HG03460 (cell line): ENCODE measurements around the gene SIGLEC14.

Experiments used
- ATAC-seq: cut with Tn5 transposase; IDR thresholded peaks from one replicate; pipeline ENCODE4 v1.9.1; 2021; ENCODE audit not compliant: unreplicated experiment

SIGLEC14 gene

DNA sequence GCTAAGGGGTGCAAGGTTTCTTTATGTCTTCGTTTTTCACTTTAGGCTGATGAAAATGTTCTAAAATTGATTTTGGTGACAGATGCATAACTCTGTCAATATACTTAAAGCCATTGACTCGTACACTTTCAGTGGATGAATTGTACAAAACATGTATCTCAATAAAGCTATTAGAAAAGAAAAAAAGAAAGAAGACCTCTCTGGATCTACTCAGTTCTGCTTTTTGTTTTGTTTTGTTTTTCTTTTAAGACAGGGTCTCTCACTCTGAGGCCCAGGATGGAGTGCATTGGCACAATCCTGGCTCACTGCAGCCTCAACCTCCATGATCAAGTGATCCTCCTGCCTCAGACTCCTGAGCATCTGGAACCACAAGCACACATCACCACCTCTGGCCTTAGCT lies 19.9 kb downstream of the SIGLEC14 start:
- ATAC-seq: no peak

DNA sequence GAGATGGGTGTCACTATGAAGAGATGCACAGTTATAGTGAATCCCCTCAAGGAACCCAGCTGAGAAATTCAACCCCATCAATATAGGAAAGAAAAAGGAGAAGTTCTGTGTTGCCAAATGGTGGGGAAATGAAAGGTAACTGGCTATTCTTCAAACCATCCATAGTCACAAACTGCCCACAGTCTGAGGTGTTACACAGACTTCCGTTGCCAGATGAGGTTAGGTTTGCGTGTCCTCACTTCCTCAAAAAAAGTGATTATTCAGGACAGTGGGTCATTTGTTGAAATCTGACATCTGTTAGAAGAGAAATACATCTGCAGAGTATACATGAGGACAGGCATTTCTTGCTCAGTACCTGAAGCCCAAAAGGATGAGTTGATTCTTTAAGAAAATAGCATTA lies 25.4 kb downstream of the SIGLEC14 start:
- no peak for ATAC-seq

DNA sequence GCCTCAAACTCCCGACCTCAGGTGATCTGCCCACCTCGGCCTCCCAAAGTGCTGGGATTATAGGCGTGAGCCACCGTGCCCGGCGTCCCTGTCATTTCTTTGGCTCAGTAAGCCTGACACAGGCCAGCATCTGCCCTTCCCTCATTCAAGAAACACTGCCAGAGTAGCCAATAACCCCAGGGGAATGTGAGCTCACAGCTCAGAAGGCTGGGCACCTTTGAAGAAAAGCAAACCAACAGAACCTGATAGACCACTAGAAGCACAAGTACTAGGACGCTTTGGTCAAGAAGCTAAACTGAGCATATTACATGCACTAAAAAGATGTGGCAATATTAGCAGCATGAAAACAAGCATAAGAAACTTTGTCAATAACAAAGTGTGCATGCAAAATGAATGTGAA lies 30.6 kb downstream of the SIGLEC14 start:
- no peak for ATAC-seq

DNA sequence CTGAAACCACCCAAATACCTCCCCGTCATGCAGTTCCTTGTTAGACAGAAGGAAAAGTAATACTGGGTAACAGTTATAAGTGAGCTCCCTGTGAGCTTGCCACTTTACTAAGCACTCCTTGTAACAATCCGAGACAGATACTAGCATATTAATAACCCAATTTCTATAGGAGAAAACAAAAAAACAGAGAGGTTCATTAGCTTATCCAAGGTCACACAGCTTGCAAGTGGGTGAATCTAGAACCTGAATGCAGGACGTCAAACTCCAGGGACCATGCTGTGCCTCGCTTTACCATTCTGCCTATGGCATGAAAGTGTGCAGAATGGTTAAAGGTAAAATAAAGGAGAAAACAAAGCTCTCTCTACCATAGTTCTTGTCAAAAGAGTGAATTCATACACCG lies 31.8 kb downstream of the SIGLEC14 start:
- no peak for ATAC-seq

DNA sequence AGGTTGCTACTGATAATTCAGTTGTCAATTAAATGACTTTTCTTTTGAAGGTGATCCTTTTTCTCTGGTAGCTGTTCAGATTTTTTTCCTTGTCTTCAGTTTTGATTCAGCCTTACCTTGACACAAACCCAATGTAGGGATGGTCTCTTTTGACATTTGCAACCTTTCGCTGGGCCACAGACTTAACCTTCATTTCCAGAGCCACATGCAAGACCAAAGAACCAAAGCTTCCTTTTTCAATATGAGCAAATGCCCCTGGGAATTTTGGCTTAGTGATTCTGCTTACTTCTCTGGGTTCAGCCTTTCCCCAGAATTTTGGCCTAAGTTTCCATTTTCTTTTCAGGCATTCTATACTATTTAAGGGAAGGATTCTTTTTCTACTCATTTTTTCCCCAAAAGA lies 36.0 kb downstream of the SIGLEC14 start:
- no peak for ATAC-seq

DNA sequence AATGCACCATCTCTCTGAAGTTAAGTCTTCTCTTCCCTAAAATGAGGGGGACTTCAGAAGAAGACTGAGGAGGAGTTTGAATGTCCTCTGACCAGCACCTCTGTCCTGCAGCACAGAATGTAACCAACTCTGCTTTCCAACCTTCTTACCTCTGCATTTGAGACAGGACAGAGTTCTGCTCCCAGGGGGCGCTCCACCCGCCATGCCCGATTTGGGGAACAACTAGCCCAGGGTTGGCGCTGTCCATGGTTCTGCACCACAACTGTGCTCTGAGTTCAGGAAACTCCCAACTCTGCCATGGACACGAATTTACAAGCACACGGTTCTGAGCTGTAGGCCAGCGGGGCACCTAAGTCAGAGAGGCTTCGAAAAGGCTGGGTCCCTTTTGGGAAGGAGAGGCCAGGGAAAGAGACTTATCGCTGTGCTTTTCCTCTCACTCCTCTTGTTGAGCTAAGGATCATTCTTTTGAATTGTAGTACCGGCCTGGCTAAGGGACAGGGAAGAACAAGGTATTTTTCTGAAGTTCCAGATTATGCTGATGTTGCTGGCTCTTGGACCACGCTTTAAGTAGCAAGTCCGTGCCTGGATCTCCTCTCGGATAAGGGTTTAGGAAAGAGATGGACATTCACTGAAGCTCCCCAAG lies 38.6 kb downstream of the SIGLEC14 start:
- ATAC-seq: no peak

DNA sequence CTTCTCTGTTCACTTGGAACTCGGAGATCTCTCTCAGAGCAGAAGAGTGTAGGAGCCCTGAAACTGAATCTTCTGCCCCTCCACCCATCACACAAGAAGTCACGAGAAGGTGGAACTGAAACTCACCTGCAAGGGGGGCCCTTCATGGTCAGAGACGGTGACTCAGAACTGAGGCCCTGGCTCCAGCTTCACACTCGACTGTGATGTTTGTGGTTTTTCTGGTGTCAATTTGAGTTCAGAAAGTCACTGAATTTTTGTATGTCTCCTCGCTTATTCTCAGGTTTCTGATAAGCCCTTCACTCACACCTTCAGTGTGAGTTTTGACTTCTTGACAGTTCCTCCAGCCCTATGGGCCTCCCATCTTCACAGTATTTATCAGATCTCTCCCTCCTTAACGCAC lies 39.5 kb downstream of the SIGLEC14 start:
- peak; percentile 91 for ATAC-seq

DNA sequence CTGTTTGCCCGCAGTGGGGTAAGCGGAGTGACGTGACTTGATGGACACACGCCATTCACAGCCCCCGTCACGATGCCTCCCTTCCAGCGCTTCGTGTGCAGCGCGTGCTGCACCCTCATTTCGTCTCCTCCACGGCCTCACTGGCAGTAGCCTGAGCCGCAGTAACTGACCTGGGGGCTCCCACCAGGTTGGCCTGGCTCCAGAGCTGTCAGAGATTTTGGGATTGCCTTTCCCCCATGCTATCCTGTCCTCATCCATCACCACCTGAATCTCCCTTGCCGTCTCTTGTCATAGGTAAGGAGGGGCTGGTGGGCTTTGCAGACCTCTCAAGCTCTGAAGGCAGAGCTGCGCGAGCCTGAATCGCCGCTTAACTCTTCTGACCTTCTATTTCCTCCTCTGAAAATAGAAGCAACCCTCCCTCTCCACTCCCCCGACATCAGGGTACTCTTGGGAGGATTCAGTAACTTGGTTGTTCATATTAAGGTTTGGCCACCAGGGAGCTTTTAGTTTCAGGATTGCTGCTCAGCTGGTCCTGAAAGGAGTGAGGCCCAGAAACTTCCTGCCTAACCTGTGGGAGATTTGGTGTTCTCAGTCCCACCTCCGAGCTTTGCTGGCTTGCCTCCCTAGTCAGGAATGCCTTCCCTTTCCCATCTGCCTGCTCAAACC lies 44.3 kb downstream of the SIGLEC14 start:
- no peak for ATAC-seq

DNA sequence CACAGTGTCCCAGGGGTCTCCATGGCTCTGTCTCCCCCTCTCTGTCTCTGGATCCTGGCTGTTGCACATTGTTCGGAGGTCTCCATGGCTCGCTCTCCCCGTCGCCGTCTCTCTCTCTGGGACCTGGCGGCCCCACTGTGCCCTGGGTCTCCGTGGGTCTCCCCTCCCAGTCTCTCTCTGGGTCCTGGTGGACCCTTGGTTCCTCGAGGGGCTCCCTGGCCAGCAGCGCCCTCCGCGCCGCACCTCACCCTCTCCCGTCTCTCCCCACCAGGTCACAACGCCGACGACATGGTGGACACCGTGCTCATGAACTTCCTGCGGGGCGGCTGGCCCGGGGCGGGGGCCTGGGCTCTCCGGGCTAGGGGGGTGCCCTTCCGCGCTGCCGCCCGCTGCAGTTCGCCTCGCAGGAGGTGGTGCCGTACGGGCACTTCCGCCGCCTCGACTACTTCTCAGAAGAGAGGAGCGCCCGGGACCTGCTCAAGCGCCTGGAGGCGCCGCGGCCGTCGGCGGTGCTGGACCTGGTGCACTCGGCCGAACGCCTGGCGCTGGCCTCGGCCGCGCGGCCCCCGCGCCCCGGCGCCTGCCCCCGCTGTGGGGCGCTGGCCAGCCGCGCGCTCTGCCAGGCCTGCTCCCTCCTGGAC lies 45.6 kb downstream of the SIGLEC14 start:
- no peak for ATAC-seq

DNA sequence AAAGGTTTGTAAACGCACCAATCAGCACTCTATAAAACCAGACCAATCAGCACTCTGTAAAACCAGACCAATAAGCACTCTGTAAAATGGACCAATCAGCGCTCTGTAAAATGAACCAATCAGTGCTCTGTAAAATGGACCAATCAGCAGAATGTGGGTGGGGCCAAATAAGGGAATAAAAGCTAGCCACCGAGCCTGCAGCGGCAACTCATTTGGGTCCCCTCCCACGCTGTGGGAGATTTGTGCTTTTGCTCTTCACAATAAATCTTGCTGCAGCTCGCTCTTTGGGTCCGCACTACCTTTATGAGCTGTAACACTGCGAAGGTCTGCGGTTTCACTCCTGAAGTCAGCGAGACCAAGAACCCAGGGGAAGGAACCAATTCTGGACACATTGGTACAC lies 47.5 kb downstream of the SIGLEC14 start:
- no peak for ATAC-seq

DNA sequence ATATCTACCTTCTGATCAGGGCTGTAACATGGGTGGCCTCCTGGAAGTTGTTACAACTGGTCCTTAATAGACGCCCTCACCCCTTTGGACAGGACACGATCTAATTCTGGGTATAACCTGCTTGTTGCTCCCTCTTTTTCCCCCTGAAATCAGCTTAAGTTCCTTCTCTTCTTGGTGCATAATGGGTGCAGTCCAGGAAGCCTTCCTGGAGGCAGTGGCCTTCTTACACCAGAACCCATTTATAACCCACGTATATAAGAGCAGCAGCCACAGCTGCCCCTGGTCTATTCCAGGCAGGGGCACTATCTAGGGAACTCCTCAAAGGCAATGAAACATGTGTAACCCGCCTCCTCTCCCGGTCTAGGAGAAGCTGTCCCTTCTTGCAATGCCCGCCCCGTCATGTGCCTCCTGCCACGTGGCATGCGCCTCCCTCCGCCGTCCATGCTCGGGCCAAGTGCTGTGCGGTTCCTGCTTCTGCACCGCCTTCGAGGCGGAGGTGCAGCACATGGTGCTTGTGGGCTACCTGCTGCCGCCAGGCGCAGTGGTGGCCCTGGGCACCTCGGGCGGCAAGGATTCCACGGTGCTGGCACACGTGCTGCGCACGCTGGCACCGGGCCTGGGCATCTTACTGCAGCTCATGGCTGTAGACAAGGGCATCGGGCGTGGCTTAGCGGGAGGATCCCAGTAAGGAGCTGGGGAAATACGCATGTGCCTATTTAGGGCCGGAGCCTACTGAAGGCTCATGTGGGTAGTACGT lies 48.3 kb downstream of the SIGLEC14 start:
- no peak for ATAC-seq

DNA sequence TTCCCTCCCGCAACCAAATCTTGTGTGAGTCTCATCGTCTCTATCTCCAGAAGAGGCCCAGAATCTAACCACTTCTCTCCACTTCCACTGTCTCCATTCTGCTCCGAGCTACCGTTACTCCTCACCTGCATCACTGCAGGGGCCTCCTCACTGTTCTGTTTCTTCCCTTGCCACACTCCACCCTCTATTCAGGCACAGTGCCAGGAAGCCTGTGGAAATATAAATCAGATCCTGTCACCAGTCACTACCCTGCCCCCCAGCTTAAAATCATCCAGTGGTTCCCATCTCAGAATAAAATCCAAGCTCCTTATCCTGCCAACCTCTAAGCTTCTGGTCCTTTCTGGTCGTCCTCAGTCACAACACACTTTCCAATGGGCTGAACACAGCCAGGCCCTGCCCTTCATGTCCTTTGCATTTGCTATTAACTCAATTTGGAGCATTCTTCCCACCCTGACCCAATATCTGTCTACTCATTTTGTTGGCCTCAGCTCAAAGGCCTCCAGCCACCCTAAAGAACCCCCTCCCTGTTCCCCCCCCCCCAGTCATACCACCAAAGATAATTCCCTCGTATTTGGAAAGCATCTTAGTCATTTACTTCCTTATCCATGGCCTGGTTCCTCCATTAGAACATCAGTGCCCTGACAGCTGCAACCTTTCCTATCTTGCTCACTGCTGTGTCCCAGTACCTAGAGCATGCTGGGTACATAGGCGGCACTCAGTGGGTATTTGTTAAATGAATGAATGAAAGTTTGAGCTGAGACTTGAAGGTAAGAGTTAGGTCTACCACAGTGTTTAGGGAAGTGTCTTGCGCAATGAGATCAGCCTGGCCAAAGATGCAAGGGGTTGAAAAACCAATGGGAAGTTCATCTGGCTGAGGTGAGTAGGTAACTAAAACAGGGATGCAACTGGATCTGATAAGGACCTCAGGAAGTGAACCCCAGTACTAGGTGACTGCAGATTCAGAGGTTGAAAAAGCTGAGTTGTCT lies 51.1 kb downstream of the SIGLEC14 start:
- ATAC-seq: no peak

DNA sequence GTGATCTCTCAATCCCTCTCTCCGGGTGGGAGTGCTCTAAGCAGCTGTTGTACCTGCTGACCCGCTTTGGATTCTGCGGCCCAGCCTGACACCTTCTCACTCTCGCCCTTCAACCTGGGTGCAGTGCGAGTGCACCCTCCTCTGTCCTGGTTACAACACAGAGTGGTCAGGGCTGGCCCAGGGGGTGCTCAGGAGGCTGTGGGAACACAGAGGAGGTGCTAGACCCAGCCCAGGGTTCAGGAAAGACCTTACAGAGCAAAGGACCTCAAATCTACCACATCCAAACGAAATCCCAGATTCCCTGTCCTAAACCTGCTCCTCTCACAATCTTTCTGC lies 51.9 kb downstream of the SIGLEC14 start:
- ATAC-seq: peak; percentile 5

DNA sequence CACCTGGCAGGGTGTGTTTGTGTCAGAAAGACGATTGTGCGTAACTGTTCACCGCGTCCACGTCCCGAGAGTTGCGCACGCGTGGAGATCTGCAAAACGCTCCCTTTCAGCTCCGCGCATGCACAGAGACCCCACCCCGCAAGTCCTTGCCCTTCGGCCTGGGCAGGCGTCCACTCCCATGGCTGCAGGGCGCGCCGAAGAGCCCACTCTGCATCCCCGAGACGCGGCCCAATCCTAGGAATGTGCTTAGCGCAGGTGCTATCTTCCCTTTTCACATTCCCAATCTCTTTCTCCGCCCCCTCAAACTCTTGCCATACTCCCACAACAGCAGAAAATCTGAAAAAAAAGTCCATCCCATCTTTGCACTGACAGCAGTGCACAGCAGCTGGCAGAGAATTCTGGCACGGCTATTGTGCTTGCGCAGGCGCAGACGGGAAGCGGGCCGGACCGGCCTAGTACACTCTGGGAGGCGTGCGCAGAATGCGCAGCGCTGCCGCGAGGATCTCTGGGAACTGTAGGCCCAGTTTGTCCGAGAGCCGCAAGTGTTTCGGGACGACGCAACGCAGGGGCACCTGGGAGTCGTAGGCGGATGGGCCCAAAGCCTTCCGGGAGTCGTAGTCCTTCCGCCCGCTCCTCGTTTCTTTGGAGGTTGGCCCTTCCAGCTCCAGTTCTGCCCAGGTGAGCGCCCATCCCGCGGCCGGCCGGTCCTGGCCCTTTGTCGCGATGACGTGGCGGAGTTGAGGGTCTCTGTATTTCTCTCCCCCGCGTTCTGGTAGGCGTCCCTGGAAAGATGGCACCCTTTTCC lies 52.5 kb downstream of the SIGLEC14 start:
- ATAC-seq: peak; percentile 95

DNA sequence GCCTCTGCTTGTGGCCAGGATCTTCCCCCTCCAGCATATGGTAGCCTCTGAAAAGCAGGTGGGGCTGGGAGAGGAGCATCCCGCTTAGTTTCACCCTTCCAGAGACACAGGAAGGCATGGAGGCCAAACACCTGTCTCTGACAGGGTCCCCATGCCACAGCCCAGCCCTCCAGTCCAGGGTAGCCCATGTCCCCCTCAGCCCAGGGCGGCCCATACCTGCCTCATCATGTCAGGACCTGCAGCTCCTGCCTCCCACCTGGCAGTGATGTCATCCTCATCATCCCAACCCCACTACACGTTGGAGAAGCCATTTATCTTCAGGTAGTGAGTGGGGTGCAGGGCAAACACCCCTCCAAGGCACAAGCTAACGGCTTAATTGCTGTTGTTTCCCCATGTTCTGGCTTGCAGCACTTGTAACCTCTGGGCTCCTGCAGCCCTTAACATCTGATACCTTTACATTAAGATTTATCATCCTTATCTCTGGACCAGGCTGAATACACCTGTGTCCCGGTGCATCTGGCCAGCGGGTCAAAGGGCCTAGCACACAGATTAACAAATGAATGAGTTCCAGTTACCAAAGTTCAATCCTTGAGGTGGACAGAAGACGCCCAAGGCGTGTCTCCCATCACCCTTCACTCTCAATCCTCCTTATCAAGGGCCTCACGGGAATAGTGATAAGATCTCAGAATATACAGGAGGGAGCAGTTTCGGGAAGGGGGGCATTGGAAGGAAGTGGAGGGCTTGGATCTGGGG lies 53.3 kb downstream of the SIGLEC14 start:
- ATAC-seq: peak; percentile 7
